Endothelial cell of umbilical vein (primary cell): Measurements from ENCODE around the gene ADGRG7. TPM values are rescaled to one million over a fixed set of nuclear protein-coding genes. Genes with fewer than 3 reads are reported as not detected.

Experiments
- BruUV-seq: library from RNA; stranded (reverse); fragments of 400-500 nt; replicated peaks from 2 replicates; lab custom pipeline; 2021; lab: Mats Ljungman, UMichigan
- CTCF ChIA-PET: fragments of 300-600, 350-600 bp; sonication (Branson Sonifier 250); formaldehyde crosslinking; loops from one replicate; lab custom pipeline; 2021; ENCODE audit warnings: antibody characterized with exemption, inconsistent platforms; lab: Charles Lee
- POLR2A ChIA-PET: fragments of 300-600, 350-600 bp; sonication (Branson Sonifier 250); formaldehyde crosslinking; loops from one replicate; lab custom pipeline; 2021; ENCODE audit warnings: antibody characterized with exemption, inconsistent platforms; lab: Charles Lee
- DNase-seq: peaks from one replicate; pipeline ENCODE4 v3.0.0-alpha.2; 2011; ENCODE audit warnings: low read depth, low spot score
- FAIRE-seq: peaks from 2 replicates; lab custom pipeline; 2011; peaks lifted over from hg19 to GRCh38; lab: Jason Lieb, UNC
- H2AFZ ChIP-seq: 2 replicates; pipeline ENCODE4 v1.6.0; 2012; ENCODE audit warnings: low read depth, low read length, control low read depth, inconsistent platforms
- H3K27ac ChIP-seq: 2 replicates; pipeline ENCODE4 v1.5.1; 2011; ENCODE audit warnings: low read depth, mild to moderate bottlenecking, control low read depth, low read length, moderate library complexity; ENCODE audit not compliant: insufficient read depth
- H3K27me3 ChIP-seq, 2 experiments: 2 replicates each; pipeline versions ENCODE4 v1.6.0 to v1.6.1; 2011; ENCODE audit warnings: low read length in 2 of 2, mixed read lengths in 1 of 2; ENCODE audit not compliant: control insufficient read depth in 2 of 2, insufficient read depth in 2 of 2
- H3K36me3 ChIP-seq, 2 experiments: 2 replicates in 1 of 2; 3 replicates in 1 of 2; pipeline ENCODE4 v1.5.1; 2011; ENCODE audit warnings: low read length in 2 of 2, mild to moderate bottlenecking in 1 of 2, moderate library complexity in 1 of 2; ENCODE audit not compliant: control insufficient read depth in 2 of 2, insufficient read depth in 2 of 2; ENCODE audit errors: extremely low read depth in 1 of 2
- H3K4me1 ChIP-seq: 3 replicates; pipeline ENCODE4 v1.5.1; 2011; ENCODE audit warnings: mild to moderate bottlenecking, low read length; ENCODE audit not compliant: control insufficient read depth, insufficient read depth; ENCODE audit errors: extremely low read depth
- H3K4me2 ChIP-seq: 2 replicates; pipeline ENCODE4 v1.6.1; 2011; ENCODE audit warnings: low read length, control low read depth, mixed read lengths; ENCODE audit not compliant: insufficient read depth
- H3K4me3 ChIP-seq, 3 experiments: fragments of 200-600 bp in 1 of 3; sonication (generic), shearing (Covaris generic) in 1 of 3; replicated peaks in 1 of 3; 2 replicates each; pipeline ENCODE4 v1.5.1; 2011 to 2016; ENCODE audit warnings: control low read depth in 3 of 3, low read length in 3 of 3, mild to moderate bottlenecking in 2 of 3, inconsistent platforms in 1 of 3, low read depth in 1 of 3, moderate library complexity in 1 of 3; ENCODE audit not compliant: insufficient read depth in 1 of 3
- H3K79me2 ChIP-seq: 2 replicates; pipeline ENCODE4 v1.6.0; 2012; ENCODE audit warnings: low read length, inconsistent platforms; ENCODE audit not compliant: control insufficient read depth, insufficient read depth
- H3K9ac ChIP-seq: replicated peaks from 2 replicates; pipeline ENCODE3; 2011; ENCODE audit warnings: low read length, control low read depth; ENCODE audit not compliant: insufficient read depth; ENCODE audit errors: extremely low read depth
- H3K9me1 ChIP-seq: replicated peaks from 3 replicates; pipeline ENCODE4 v1.6.0; 2011; ENCODE audit warnings: mild to moderate bottlenecking, low read length; ENCODE audit not compliant: control insufficient read depth, insufficient read depth; ENCODE audit errors: extremely low read depth
- H3K9me3 ChIP-seq: replicated peaks from 2 replicates; pipeline ENCODE4 v1.5.1; 2012; ENCODE audit warnings: low read length, inconsistent platforms; ENCODE audit not compliant: control insufficient read depth, insufficient read depth
- H4K20me1 ChIP-seq: replicated peaks from 2 replicates; pipeline ENCODE3; 2011; ENCODE audit warnings: mild to moderate bottlenecking, low read length; ENCODE audit not compliant: control insufficient read depth, insufficient read depth; ENCODE audit errors: extremely low read depth
- EZH2 ChIP-seq: IDR thresholded peaks from 2 replicates; pipeline ENCODE4 v1.6.1; 2012; ENCODE audit warnings: borderline replicate concordance, low read depth, mild to moderate bottlenecking, moderate library complexity, low read length, inconsistent platforms; ENCODE audit not compliant: severe bottlenecking
- FOS ChIP-seq: IDR thresholded peaks from 2 replicates; pipeline ENCODE4 v1.6.1; 2011; ENCODE audit warnings: mild to moderate bottlenecking, low read length, moderate library complexity, borderline replicate concordance; ENCODE audit not compliant: insufficient read depth
- GATA2 ChIP-seq: IDR thresholded peaks from 2 replicates; pipeline ENCODE4 v1.7.0; 2011; ENCODE audit warnings: low read depth, mild to moderate bottlenecking, moderate library complexity, mixed read lengths, low read length; ENCODE audit not compliant: insufficient read length, insufficient read depth
- JUN ChIP-seq: IDR thresholded peaks from 2 replicates; pipeline ENCODE4 v1.6.1; 2011; ENCODE audit warnings: borderline replicate concordance, low read depth; ENCODE audit not compliant: insufficient read length, insufficient read depth
- MYC ChIP-seq: IDR thresholded peaks from one replicate; pipeline ENCODE4 v1.6.1; 2011; ENCODE audit warnings: mild to moderate bottlenecking, low read depth, low read length
- POLR2A ChIP-seq: IDR thresholded peaks from 2 replicates; pipeline ENCODE4 v1.6.1; 2012; ENCODE audit warnings: low read depth, mild to moderate bottlenecking, control low read depth, low read length
- POLR2AphosphoS5 ChIP-seq: IDR thresholded peaks from 2 replicates; pipeline ENCODE4 v1.6.1; 2012; ENCODE audit warnings: low read depth, mild to moderate bottlenecking, control low read depth, low read length, moderate library complexity; ENCODE audit not compliant: insufficient read depth
- dilution Hi-C: fragments of 300-500 bp; cut with MboI; formaldehyde crosslinking; loops from one replicate; pipeline ENCODE4 v1.15.0; 2019; ENCODE audit warnings: low sequenced_read_pairs; ENCODE audit not compliant: extremely low pct_ligation_motif_present
- intact Hi-C: fragments of 100-400 bp; cut with micrococcal nuclease; formaldehyde crosslinking; loops from one replicate; pipeline ENCODE4 v1.10.0; 2022
- polyA plus RNA-seq, 4 experiments: library from polyadenylated mRNA; depleted of rRNA in 3 of 4; stranded (reverse) in 3 of 4; unstranded in 1 of 4; fragments of >200 nt; gene quantifications; 2 replicates each; pipeline versions ENCODE4 v1.2.1 to v1.2.3, GENCODE V29; 2011 to 2012; ENCODE audit warnings: missing spikeins in 1 of 4
- total RNA-seq: library from RNA; stranded (reverse); gene quantifications from 2 replicates; pipeline ENCODE4 v1.2.3, GENCODE V29; 2021
- TF ChIP-seq, protein P1 (sequence below): IDR thresholded peaks from 2 replicates; pipeline ENCODE4 v1.6.1; 2011; ENCODE audit not compliant: insufficient read depth, insufficient read length
- TF ChIP-seq, protein P2 (sequence below), 2 donors: IDR thresholded peaks; 1 replicate in 1 of 2; 2 replicates in 1 of 2; pipeline ENCODE4 v1.5.1; 2011; ENCODE audit warnings: low read length in 2 of 2, mild to moderate bottlenecking in 2 of 2, moderate library complexity in 2 of 2, control low read depth in 1 of 2, inconsistent platforms in 1 of 2, low read depth in 1 of 2; ENCODE audit not compliant: insufficient read depth in 1 of 2; ENCODE audit errors: extremely low read depth in 1 of 2

The ADGRG7 gene
- total and polyA plus RNA-seq, 2 donors (not counting 3 experiments of a cell fraction or from before 2014, with no cell fraction given) = not detected

DNA sequence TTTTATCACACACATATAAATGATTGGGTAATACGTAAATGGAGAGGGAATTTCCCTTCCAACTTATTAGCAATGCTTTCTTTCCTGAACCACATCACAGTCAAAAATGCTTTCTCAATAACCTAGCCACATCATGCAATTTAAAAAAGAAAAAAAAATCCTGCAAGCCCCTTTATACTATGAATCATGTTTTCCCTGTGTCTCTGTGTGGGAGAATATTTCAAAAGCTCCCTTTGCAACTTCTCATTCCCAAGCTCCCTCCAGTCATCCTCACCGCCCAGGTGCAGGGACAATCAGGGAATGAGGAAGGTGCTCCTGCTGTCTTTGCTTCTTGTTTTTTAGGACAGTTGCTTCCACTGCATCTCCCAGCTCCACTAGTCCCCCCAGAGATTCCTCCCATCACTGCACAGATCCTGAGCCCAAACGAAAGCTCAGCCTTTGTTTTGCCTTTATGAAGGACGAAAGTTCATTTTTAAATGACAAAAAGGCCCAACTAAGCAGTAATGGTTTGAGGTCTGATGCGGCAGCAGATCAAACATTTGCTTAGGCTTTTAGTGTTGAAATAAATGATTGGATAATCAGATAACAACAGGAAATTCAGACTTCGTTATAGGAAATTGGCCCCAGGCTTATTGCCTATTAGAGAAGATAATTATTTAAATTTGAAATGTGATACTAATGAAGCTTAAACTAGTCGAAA is 47.8 kb upstream of the ADGRG7 start:
- H3K9me1 ChIP-seq = no peaks in the 10 kb centered on the region
- no peaks in the 10 kb centered on the region for H4K20me1 ChIP-seq
- POLR2A ChIA-PET = no interaction called here
- no peak for FAIRE-seq
- DNase-seq = no peak
- no peak overlapping the region for H2AFZ ChIP-seq
- no peaks in the 10 kb centered on the region for H3K9me3 ChIP-seq
- H3K79me2 ChIP-seq = no peaks in the 10 kb centered on the region
- no peak overlapping the region for H3K4me2 ChIP-seq
- BruUV-seq = no TSS peak
- no peak overlapping the region for H3K4me3 ChIP-seq
- intact Hi-C loops (no loop called here), dilution Hi-C loops (no loop called here)
- no peak overlapping the region for H3K27ac ChIP-seq
- H3K27me3 ChIP-seq = no peaks in the 10 kb centered on the region
- TF ChIP-seq MYC = no peak
- TF ChIP-seq, protein P1, sequence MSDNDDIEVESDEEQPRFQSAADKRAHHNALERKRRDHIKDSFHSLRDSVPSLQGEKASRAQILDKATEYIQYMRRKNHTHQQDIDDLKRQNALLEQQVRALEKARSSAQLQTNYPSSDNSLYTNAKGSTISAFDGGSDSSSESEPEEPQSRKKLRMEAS = no peak
- no peak for TF ChIP-seq EZH2
- no peaks in the 10 kb centered on the region for H3K36me3 ChIP-seq
- no peak overlapping the region for H3K9ac ChIP-seq
- CTCF ChIA-PET = interaction anchor here (0.7 to 1.5 kb wide), 4 partner anchors 19 to 99 kb away, joined by 3 to 4 read pairs (median 3); no protein-coding TSS in a partner anchor
- H3K4me1 ChIP-seq = peaks cover 5% of the 10 kb centered on the region

DNA sequence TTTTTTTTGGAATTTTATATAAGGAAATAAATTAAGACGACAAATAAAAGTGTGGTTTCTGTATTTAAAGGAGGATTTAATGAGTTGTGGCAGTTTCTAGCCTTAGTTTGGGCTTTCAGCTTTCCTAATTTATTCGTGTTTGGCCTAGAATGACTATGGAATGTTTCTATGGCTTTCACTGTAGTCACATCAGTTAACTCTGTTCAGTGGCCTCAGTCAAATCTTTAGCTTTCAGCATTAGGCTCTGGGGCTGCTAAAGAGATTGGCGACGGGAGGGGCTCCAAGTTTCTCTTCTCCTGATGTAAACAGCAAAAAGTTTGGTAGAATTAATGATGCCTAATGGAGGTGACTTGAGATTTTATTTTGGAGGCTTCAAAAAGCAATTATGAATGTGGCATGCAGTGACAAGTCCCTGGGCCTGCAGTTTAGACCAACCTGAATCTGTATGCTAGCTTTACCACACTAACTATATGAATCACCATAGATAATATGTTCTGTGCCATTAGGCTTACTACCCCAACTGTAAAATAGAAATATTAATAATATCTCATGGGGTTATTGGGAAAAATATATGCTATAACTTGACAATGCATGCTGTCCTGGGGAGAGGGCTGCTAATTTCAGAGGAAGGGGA is 47.1 kb upstream of the ADGRG7 start:
- ChIA-PET CTCF (interaction anchor here (0.7 to 1.5 kb wide), 4 partner anchors 19 to 100 kb away, joined by 3 to 4 read pairs (median 3); no protein-coding TSS in a partner anchor), POLR2A (no interaction called here)
- Histone ChIP-seq H3K27ac (no peak overlapping the region), H4K20me1 (no peaks in the 10 kb centered on the region), H3K9me1 (no peaks in the 10 kb centered on the region), H3K4me2 (no peak overlapping the region), H3K27me3 (no peaks in the 10 kb centered on the region), H2AFZ (no peak overlapping the region), H3K4me1 (no peaks in the 10 kb centered on the region), H3K4me3 (no peak overlapping the region), H3K9me3 (no peaks in the 10 kb centered on the region), H3K36me3 (no peaks in the 10 kb centered on the region), H3K9ac (no peak overlapping the region), H3K79me2 (no peaks in the 10 kb centered on the region)
- FAIRE-seq = no peak
- intact Hi-C loops = no loop called here
- TF ChIP-seq FOS = no peak
- no peak for TF ChIP-seq EZH2
- TF ChIP-seq GATA2 = no peak
- no peak for TF ChIP-seq POLR2A
- TF ChIP-seq, protein P1 = no peak
- TF ChIP-seq JUN = no peak
- TF ChIP-seq, protein P2, sequence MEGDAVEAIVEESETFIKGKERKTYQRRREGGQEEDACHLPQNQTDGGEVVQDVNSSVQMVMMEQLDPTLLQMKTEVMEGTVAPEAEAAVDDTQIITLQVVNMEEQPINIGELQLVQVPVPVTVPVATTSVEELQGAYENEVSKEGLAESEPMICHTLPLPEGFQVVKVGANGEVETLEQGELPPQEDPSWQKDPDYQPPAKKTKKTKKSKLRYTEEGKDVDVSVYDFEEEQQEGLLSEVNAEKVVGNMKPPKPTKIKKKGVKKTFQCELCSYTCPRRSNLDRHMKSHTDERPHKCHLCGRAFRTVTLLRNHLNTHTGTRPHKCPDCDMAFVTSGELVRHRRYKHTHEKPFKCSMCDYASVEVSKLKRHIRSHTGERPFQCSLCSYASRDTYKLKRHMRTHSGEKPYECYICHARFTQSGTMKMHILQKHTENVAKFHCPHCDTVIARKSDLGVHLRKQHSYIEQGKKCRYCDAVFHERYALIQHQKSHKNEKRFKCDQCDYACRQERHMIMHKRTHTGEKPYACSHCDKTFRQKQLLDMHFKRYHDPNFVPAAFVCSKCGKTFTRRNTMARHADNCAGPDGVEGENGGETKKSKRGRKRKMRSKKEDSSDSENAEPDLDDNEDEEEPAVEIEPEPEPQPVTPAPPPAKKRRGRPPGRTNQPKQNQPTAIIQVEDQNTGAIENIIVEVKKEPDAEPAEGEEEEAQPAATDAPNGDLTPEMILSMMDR (IDR thresholded peaks at IDR 0.05; ENCODE audit: extremely low read depth in 1 of 2, insufficient read depth in 1 of 2, low read depth in 1 of 2, low read length in 2 of 2) = no peak
- TF ChIP-seq POLR2AphosphoS5 = no peak
- no peak for TF ChIP-seq MYC
- DNase-seq = no peak
- dilution Hi-C loops = no loop called here
- no TSS peak for BruUV-seq
